Mesenchymal stem cell (in vitro differentiated cells and primary cell): ENCODE data around the gene ADCY5.

Experiments used
- DNase-seq: peaks from one replicate; pipeline ENCODE4 v3.0.0-alpha.2; 2013
- H2AFZ ChIP-seq: one replicate; pipeline ENCODE4 v1.6.1; 2013; ENCODE audit warnings: low read depth, mild to moderate bottlenecking, control low read depth, inconsistent platforms, low read length, moderate library complexity
- H2AK5ac ChIP-seq: 2 replicates; pipeline ENCODE4 v1.6.1; 2013; ENCODE audit warnings: low read length, moderate library complexity, mild to moderate bottlenecking, inconsistent platforms; ENCODE audit not compliant: severe bottlenecking
- H2BK120ac ChIP-seq: one replicate; pipeline ENCODE4 v1.6.1; 2013; ENCODE audit warnings: low read depth, mild to moderate bottlenecking, inconsistent platforms, low read length, moderate library complexity
- H2BK12ac ChIP-seq, 2 experiments: one replicate each; pipeline ENCODE4 v1.6.1; 2013; ENCODE audit warnings: inconsistent platforms in 2 of 2, low read length in 2 of 2, mild to moderate bottlenecking in 2 of 2, moderate library complexity in 2 of 2, control low read depth in 1 of 2
- H2BK15ac ChIP-seq: one replicate; pipeline ENCODE4 v1.6.1; 2013; ENCODE audit warnings: mild to moderate bottlenecking, low read depth, inconsistent platforms; ENCODE audit not compliant: poor library complexity, severe bottlenecking
- H2BK5ac ChIP-seq: 2 replicates; pipeline ENCODE4 v1.6.1; 2013; ENCODE audit warnings: low read depth, mild to moderate bottlenecking, low read length, control low read depth, inconsistent platforms; ENCODE audit not compliant: poor library complexity, severe bottlenecking
- H3K14ac ChIP-seq, 2 experiments: one replicate each; pipeline ENCODE4 v1.6.1; 2013; ENCODE audit warnings: inconsistent platforms in 2 of 2, low read length in 2 of 2, control low read depth in 1 of 2, mild to moderate bottlenecking in 1 of 2, moderate library complexity in 1 of 2
- H3K18ac ChIP-seq, 2 experiments: one replicate each; pipeline ENCODE4 v1.6.1; 2013; ENCODE audit warnings: inconsistent platforms in 2 of 2, low read length in 2 of 2, control low read depth in 1 of 2, low read depth in 1 of 2, mild to moderate bottlenecking in 1 of 2
- H3K23ac ChIP-seq, 2 experiments: one replicate each; pipeline ENCODE4 v1.6.1; 2013; ENCODE audit warnings: inconsistent platforms in 2 of 2, low read length in 2 of 2, mild to moderate bottlenecking in 2 of 2, moderate library complexity in 2 of 2, control low read depth in 1 of 2
- H3K27ac ChIP-seq: 2 replicates; pipeline ENCODE4 v1.5.1; 2013; ENCODE audit warnings: mild to moderate bottlenecking, moderate library complexity, low read length, control low read depth, inconsistent platforms; ENCODE audit not compliant: poor library complexity, severe bottlenecking
- H3K27me3 ChIP-seq, 2 experiments: 2 replicates each; pipeline versions ENCODE4 v1.6.1 to v1.7.0; 2013; ENCODE audit warnings: low read length in 2 of 2, mild to moderate bottlenecking in 2 of 2, moderate library complexity in 2 of 2, control low read depth in 1 of 2, inconsistent platforms in 1 of 2; ENCODE audit not compliant: control insufficient read depth in 1 of 2, insufficient read depth in 1 of 2
- H3K36me3 ChIP-seq, 2 experiments: 2 replicates each; pipeline versions ENCODE4 v1.6.1 to v1.7.0; 2013; ENCODE audit warnings: low read length in 2 of 2, control low read depth in 1 of 2, inconsistent platforms in 1 of 2, low read depth in 1 of 2, mild to moderate bottlenecking in 1 of 2; ENCODE audit not compliant: insufficient read depth in 2 of 2, control insufficient read depth in 1 of 2
- H3K4ac ChIP-seq, 2 experiments: one replicate each; pipeline ENCODE4 v1.6.1; 2013; ENCODE audit warnings: inconsistent platforms in 2 of 2, low read length in 2 of 2, mild to moderate bottlenecking in 2 of 2, moderate library complexity in 2 of 2, control low read depth in 1 of 2, low read depth in 1 of 2
- H3K4me1 ChIP-seq: 2 replicates; pipeline ENCODE4 v1.6.1; 2013; ENCODE audit warnings: low read depth, low read length, control low read depth; ENCODE audit not compliant: control insufficient read depth, insufficient read depth
- H3K4me2 ChIP-seq: 2 replicates; pipeline ENCODE4 v1.6.1; 2013; ENCODE audit warnings: low read length, mild to moderate bottlenecking, inconsistent platforms; ENCODE audit not compliant: poor library complexity, severe bottlenecking
- H3K4me3 ChIP-seq, 2 experiments: 2 replicates each; pipeline versions ENCODE4 v1.5.1 to v1.7.0; 2013; ENCODE audit warnings: low read length in 2 of 2, mild to moderate bottlenecking in 2 of 2, control low read depth in 1 of 2, low read depth in 1 of 2; ENCODE audit not compliant: insufficient read depth in 1 of 2
- H3K79me1 ChIP-seq: replicated peaks from 2 replicates; pipeline ENCODE4 v1.6.1; 2013; ENCODE audit warnings: mild to moderate bottlenecking, control low read depth, low read length, inconsistent platforms; ENCODE audit not compliant: poor library complexity, severe bottlenecking
- H3K9ac ChIP-seq: 2 replicates; pipeline ENCODE4 v1.7.0; 2013; ENCODE audit warnings: mild to moderate bottlenecking, low read length, moderate library complexity
- H3K9me3 ChIP-seq: 2 replicates; pipeline ENCODE4 v1.7.0; 2013; ENCODE audit warnings: mild to moderate bottlenecking, low read length; ENCODE audit not compliant: control insufficient read depth
- H4K8ac ChIP-seq: one replicate; pipeline ENCODE4 v1.6.1; 2013; ENCODE audit warnings: inconsistent platforms, mild to moderate bottlenecking, low read length, moderate library complexity
- H4K91ac ChIP-seq: one replicate; pipeline ENCODE4 v1.6.1; 2013; ENCODE audit warnings: mild to moderate bottlenecking, low read length, inconsistent platforms
- WGBS: methylation state at CpG from one replicate; pipeline ENCODE4 v1.1.7; 2013; ENCODE audit warnings: mixed read lengths; 5-methylcytosine and 5-hydroxymethylcytosine counted together

ADCY5 gene

DNA sequence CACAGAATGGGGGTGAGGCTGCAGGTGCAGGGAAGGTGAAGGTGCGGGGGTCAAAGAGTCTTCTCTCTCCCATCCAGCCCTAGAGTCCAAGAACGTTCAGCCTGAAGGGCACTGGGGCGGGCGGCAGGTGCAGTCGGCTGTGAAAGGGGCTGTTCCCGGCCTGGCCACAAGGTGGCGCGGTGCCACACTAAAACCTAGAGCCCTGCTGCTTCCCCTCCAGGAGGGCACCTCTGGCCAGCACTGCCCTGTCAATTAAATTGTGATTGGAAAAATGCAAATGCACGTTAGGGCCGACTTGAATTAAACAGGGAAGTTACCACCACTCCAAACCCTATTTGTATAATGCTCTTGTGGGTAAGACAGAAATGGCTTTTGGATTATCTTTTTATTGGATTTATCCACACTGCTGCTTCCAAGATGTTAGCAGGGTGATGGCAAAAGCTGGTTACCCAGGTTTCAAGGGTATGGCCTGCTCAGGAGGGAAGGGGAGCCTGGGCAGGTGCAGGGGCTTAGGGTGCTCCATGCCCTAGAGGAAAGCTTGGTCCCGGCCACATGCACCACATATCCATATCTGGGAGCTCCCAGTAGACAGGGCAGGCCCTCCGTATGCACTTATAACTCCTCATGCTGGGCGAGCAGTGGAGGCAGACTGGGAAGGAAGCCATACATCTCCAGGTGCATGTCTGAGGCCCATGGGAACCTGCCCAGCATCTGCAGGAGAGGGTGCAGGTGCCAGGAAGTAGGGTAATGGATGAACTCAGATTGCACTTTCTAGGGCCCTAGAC lies 119.8 kb downstream of the ADCY5 start:
- no peak overlapping the region for H3K4ac ChIP-seq
- no peak overlapping the region for H3K18ac ChIP-seq
- no peak overlapping the region for H4K91ac ChIP-seq
- H3K4me3 ChIP-seq, result no peak overlapping the region
- 18% methylated on average over 11 of the region's 13 CpGs for WGBS
- H3K4me2 ChIP-seq, result no peak overlapping the region
- no peak overlapping the region for H2BK5ac ChIP-seq
- no peak overlapping the region for H3K14ac ChIP-seq
- H2BK12ac ChIP-seq, result no peak overlapping the region
- H3K4me1 ChIP-seq, result no peaks in the 10 kb centered on the region
- no peak overlapping the region for H2BK120ac ChIP-seq
- H2AK5ac ChIP-seq, result no peak overlapping the region
- H4K8ac ChIP-seq, result no peak overlapping the region
- no peak overlapping the region for H3K27ac ChIP-seq
- H2AFZ ChIP-seq, result no peak overlapping the region
- no peak overlapping the region for H3K9ac ChIP-seq
- H3K36me3 ChIP-seq, result no peaks in the 10 kb centered on the region
- DNase-seq, result peak; percentile 49
- no peaks in the 10 kb centered on the region for H3K79me1 ChIP-seq
- H3K9me3 ChIP-seq, result peaks cover 3% of the 10 kb centered on the region
- peaks cover 82 to 91% of the 10 kb centered on the region in 2 experiments for H3K27me3 ChIP-seq
- no peak overlapping the region for H2BK15ac ChIP-seq
- peak overlapping the region in 1 of 2 experiments; percentile 10 for H3K23ac ChIP-seq

DNA sequence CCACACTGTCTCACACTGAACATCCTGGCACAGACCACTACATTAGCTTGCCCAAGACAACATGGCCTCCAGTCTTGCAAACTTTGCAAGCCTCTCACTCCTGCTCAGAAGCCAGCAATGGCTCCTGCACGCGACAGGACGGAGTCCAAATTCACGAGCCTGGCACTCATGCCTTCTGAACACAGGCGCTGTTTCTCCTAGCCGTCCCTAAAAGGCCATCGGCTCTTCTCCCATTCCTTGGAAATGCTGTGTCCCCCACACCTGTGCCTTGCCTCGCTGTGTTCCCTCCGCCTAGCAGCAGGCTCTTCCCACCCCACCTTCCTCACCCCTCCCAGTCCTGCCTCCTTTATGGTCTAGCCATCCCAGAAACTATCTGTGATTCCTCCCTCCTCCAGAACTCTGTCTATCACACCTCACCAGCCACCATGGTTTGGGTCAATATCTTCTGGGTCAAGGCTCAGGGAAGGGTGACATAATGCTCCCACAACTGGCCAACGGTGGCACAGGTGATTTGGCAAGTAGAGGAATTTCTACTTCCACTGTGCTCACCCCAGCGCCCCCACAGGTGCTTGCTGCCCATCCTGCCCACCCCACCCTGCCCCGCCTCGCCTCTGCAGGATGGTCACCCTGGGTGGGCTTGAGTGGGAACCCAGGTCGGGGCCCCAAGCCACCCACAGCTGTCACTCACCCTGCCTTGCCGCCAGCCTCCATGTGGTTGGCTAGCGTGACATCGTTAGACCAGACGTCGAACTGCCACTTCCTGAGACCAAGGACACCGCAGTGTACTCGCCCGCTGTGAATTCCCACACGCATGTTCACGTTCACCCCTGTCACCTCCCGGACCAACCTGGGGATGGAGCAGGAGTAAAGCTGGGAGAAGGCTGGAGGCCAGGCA lies 120.7 kb downstream of the ADCY5 start:
- Histone ChIP-seq H3K4ac (no peak overlapping the region), H3K79me1 (no peaks in the 10 kb centered on the region), H3K9ac (no peak overlapping the region), H2BK12ac (no peak overlapping the region), H3K9me3 (peaks cover 3% of the 10 kb centered on the region), H3K27ac (no peak overlapping the region), H4K8ac (no peak overlapping the region), H2BK120ac (no peak overlapping the region), H2AK5ac (no peak overlapping the region), H3K14ac (no peak overlapping the region), H3K4me2 (no peak overlapping the region), H3K36me3 (no peaks in the 10 kb centered on the region), H3K18ac (no peak overlapping the region), H2BK5ac (no peak overlapping the region), H3K23ac (peak overlapping the region in 1 of 2 experiments; percentile 10), H3K4me3 (no peak overlapping the region), H2BK15ac (no peak overlapping the region), H4K91ac (no peak overlapping the region), H2AFZ (no peak overlapping the region), H3K4me1 (no peaks in the 10 kb centered on the region), H3K27me3 (peaks cover 79 to 92% of the 10 kb centered on the region in 2 experiments)
- no peak for DNase-seq
- WGBS, result 75% methylated on average over 25 of the region's 25 CpGs

DNA sequence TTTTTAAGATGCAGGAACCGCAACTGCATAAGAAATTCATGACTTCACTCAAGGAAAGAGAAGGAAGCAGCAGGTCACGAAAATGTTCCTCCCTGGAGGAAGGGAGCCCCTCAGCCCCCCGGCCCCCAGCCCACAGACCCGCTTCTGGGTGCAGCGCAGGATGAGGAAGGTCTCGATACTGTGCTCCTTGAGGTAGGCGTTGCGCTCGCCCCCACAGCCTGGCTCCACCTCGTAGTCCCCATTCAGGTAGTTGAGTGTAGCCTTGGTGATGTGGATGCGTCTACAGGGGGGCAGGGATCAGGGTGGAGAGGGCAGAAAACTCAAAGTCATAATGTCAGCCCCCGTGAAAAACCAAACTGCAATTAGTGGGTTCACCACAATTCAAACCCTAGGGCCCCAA lies 121.4 kb downstream of the ADCY5 start:
- peaks cover 85 to 89% of the 10 kb centered on the region in 2 experiments for H3K27me3 ChIP-seq
- no peak for DNase-seq
- no peak overlapping the region for H3K27ac ChIP-seq
- H2BK5ac ChIP-seq, result no peak overlapping the region
- H2AFZ ChIP-seq, result no peak overlapping the region
- no peak overlapping the region for H3K4me3 ChIP-seq
- H3K4me1 ChIP-seq, result no peaks in the 10 kb centered on the region
- no peak overlapping the region for H2BK120ac ChIP-seq
- H3K23ac ChIP-seq, result no peak overlapping the region
- no peak overlapping the region for H3K14ac ChIP-seq
- no peaks in the 10 kb centered on the region for H3K9me3 ChIP-seq
- H2BK15ac ChIP-seq, result no peak overlapping the region
- no peak overlapping the region for H2BK12ac ChIP-seq
- no peak overlapping the region for H2AK5ac ChIP-seq
- no peak overlapping the region for H3K4ac ChIP-seq
- H3K4me2 ChIP-seq, result no peak overlapping the region
- no peak overlapping the region for H3K9ac ChIP-seq
- no peaks in the 10 kb centered on the region for H3K79me1 ChIP-seq
- H4K91ac ChIP-seq, result no peak overlapping the region
- H4K8ac ChIP-seq, result no peak overlapping the region
- H3K36me3 ChIP-seq, result no peaks in the 10 kb centered on the region
- 73% methylated on average over 8 of the region's 12 CpGs for whole genome bisulfite sequencing
- H3K18ac ChIP-seq, result no peak overlapping the region

DNA sequence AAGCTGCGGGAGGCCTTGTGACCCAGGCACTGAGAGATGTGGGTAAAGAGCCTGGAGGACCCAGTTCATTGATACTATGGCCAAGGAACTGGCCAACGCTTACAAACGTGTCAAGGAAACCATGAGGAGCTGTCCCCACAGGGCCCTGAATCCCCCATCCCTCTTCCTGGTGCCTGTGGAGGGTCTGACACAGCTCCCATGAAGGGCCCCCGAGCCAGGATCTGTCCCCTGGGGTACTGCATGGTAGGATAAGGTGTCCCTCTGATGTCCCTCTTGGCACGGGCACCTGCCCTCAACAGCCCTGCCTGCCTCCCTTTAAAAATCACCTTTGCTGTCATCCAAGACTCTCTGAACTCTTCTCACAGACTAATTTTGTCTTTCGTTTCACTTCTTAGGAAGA lies 122.4 kb downstream of the ADCY5 start:
- Histone ChIP-seq H2AK5ac (no peak overlapping the region), H3K4me3 (no peak overlapping the region), H3K23ac (peak overlapping the region in 1 of 2 experiments; percentile 25), H3K18ac (no peak overlapping the region), H2BK5ac (no peak overlapping the region), H3K14ac (no peak overlapping the region), H2BK15ac (no peak overlapping the region), H3K9ac (no peak overlapping the region), H3K27me3 (peaks cover 86 to 87% of the 10 kb centered on the region in 2 experiments), H4K91ac (no peak overlapping the region), H3K36me3 (no peaks in the 10 kb centered on the region), H3K9me3 (no peaks in the 10 kb centered on the region), H2AFZ (no peak overlapping the region), H3K79me1 (no peaks in the 10 kb centered on the region), H3K4ac (no peak overlapping the region), H3K4me2 (no peak overlapping the region), H4K8ac (no peak overlapping the region), H2BK12ac (no peak overlapping the region), H3K27ac (no peak overlapping the region), H2BK120ac (no peak overlapping the region), H3K4me1 (no peaks in the 10 kb centered on the region)
- WGBS, result 70% methylated on average over 4 of the region's 6 CpGs
- no peak for DNase-seq
